Cortex of kidney (tissue), 1 donor: ENCODE results near the gene RNF34.

ENCODE experiments used
- DNase-seq: peaks from one replicate; lab custom pipeline; 2025; lab: John Stamatoyannopoulos, UW

The RNF34 gene

GRCh38 chr12:121390856-121391255 lies 9.1 kb upstream of the RNF34 start:
- no peak for DNase-seq

GRCh38 chr12:121391619-121392324 lies 8.1 kb upstream of the RNF34 start:
- DNase-seq, result no peak

GRCh38 chr12:121392325-121392716 lies 7.6 kb upstream of the RNF34 start:
- DNase-seq, result no peak

- DNase-seq, result no peak
Measured at GRCh38 chr12:121397521-121397920, 2.4 kb upstream of the RNF34 start.

GRCh38 chr12:121398355-121398754 lies 1.6 kb upstream of the RNF34 start:
- no peak for DNase-seq

GRCh38 chr12:121400332-121401139 lies 618 bp downstream of the RNF34 start:
- DNase-seq, result no peak

- DNase-seq, result no peak
Measured at GRCh38 chr12:121403721-121404120, 3.8 kb downstream of the RNF34 start.

- no peak for DNase-seq
Measured at GRCh38 chr12:121404734-121405133, 4.8 kb downstream of the RNF34 start.

- DNase-seq, result no peak
Measured at GRCh38 chr12:121405211-121405610, 5.3 kb downstream of the RNF34 start.

GRCh38 chr12:121413917-121414316 lies 14.0 kb downstream of the RNF34 start:
- DNase-seq, result no peak

GRCh38 chr12:121417847-121418246 lies 17.9 kb downstream of the RNF34 start:
- no peak for DNase-seq

GRCh38 chr12:121420109-121420508 lies 20.2 kb downstream of the RNF34 start:
- no peak for DNase-seq

GRCh38 chr12:121423253-121423652 lies 23.3 kb downstream of the RNF34 start:
- no peak for DNase-seq

- no peak for DNase-seq
Measured at GRCh38 chr12:121423682-121424623, 24.0 kb downstream of the RNF34 start.

GRCh38 chr12:121424624-121424975 lies 24.7 kb downstream of the RNF34 start:
- no peak for DNase-seq

- no peak for DNase-seq
Measured at GRCh38 chr12:121427556-121428050, 27.7 kb downstream of the RNF34 start.

GRCh38 chr12:121428883-121429282 lies 29.0 kb downstream of the RNF34 start:
- DNase-seq, result no peak

GRCh38 chr12:121430833-121431415 lies 31.0 kb downstream of the RNF34 start:
- DNase-seq, result no peak

GRCh38 chr12:121432740-121433480 lies 33.0 kb downstream of the RNF34 start:
- DNase-seq, result no peak

- DNase-seq, result no peak
Measured at GRCh38 chr12:121436706-121437105, 36.8 kb downstream of the RNF34 start.

- no peak for DNase-seq
Measured at GRCh38 chr12:121438905-121439304, 39.0 kb downstream of the RNF34 start.
